A549 (cell line): ENCODE results near the gene EPHA5.

Experiments used
- POLR2A ChIP-seq: IDR thresholded peaks from 2 replicates; pipeline ENCODE4 v1.6.1; 2012; ENCODE audit warnings: mild to moderate bottlenecking, low read length
- TF ChIP-seq, protein P1 (sequence below): fragments of >200 bp; sonication (Bioruptor Twin); formaldehyde crosslinking; IDR thresholded peaks from 3 replicates; pipeline ENCODE4 v1.5.1; 2016
- TF ChIP-seq, protein P2 (sequence below): fragments of 150-350 bp; IDR thresholded peaks from 2 replicates; pipeline ENCODE4 v1.6.1; 2014; ENCODE audit warnings: low read depth, mild to moderate bottlenecking, low read length

DNA sequence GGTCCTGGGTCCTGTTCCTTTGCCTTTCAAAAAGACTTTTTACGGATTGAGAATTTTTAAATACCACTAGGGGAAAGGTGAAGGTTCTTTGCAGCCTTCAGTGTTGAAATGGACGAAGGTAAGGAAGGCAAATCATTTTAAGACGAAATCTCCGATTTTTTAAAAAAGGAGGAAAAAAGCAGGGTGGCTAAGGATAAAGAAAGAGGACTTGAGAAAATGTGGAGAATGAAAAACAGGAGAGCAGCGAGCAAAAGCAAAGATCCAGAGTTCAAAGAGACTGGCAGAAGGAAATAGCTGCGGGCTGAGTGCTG lies 314 bp downstream of the EPHA5 start:
- TF ChIP-seq, protein P1, sequence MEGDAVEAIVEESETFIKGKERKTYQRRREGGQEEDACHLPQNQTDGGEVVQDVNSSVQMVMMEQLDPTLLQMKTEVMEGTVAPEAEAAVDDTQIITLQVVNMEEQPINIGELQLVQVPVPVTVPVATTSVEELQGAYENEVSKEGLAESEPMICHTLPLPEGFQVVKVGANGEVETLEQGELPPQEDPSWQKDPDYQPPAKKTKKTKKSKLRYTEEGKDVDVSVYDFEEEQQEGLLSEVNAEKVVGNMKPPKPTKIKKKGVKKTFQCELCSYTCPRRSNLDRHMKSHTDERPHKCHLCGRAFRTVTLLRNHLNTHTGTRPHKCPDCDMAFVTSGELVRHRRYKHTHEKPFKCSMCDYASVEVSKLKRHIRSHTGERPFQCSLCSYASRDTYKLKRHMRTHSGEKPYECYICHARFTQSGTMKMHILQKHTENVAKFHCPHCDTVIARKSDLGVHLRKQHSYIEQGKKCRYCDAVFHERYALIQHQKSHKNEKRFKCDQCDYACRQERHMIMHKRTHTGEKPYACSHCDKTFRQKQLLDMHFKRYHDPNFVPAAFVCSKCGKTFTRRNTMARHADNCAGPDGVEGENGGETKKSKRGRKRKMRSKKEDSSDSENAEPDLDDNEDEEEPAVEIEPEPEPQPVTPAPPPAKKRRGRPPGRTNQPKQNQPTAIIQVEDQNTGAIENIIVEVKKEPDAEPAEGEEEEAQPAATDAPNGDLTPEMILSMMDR, result no peak
- TF ChIP-seq POLR2A, result no peak
- TF ChIP-seq, protein P2, sequence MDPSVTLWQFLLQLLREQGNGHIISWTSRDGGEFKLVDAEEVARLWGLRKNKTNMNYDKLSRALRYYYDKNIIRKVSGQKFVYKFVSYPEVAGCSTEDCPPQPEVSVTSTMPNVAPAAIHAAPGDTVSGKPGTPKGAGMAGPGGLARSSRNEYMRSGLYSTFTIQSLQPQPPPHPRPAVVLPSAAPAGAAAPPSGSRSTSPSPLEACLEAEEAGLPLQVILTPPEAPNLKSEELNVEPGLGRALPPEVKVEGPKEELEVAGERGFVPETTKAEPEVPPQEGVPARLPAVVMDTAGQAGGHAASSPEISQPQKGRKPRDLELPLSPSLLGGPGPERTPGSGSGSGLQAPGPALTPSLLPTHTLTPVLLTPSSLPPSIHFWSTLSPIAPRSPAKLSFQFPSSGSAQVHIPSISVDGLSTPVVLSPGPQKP, result no peak
